LNCAP (cell line): Measurements from ENCODE around the gene ERP27.

ENCODE experiments used
- CTCF ChIP-seq: fragments of 450-650 bp; IDR thresholded peaks from 2 replicates; pipeline ENCODE4 v1.5.1; 2017; ENCODE audit warnings: mild to moderate bottlenecking

The ERP27 gene

GRCh38 chr12:14946861-14947260 lies 8.5 kb upstream of the ERP27 start:
- no peak for TF ChIP-seq CTCF

GRCh38 chr12:14946162-14946561 lies 7.8 kb upstream of the ERP27 start:
- no peak for TF ChIP-seq CTCF

GRCh38 chr12:14942196-14942931 lies 4.0 kb upstream of the ERP27 start:
- TF ChIP-seq CTCF = no peak

DNA sequence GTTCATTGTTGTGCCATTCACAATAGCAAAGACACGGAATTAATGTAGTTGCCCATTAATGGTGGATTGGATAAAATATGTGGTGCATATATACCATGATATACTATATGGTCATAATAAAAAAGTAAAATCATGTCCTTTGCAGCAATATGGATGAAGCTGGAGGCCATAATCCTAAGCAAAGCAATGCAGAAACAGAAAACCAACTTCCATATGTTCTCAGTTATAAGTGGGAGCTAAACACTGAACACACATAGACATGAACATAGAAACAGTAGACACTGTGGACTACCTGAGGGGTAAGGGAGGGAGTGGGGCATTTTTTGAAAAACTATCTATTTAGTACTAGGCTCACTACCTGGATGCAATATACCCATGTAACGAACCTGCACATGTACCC lies 3.0 kb upstream of the ERP27 start:
- TF ChIP-seq CTCF = no peak

- no peak for TF ChIP-seq CTCF
These were observed 648 bp downstream of the ERP27 start for GRCh38 chr12:14937689-14938088.

- no peak for TF ChIP-seq CTCF
These were observed 1.3 kb downstream of the ERP27 start for GRCh38 chr12:14937014-14937413.

DNA sequence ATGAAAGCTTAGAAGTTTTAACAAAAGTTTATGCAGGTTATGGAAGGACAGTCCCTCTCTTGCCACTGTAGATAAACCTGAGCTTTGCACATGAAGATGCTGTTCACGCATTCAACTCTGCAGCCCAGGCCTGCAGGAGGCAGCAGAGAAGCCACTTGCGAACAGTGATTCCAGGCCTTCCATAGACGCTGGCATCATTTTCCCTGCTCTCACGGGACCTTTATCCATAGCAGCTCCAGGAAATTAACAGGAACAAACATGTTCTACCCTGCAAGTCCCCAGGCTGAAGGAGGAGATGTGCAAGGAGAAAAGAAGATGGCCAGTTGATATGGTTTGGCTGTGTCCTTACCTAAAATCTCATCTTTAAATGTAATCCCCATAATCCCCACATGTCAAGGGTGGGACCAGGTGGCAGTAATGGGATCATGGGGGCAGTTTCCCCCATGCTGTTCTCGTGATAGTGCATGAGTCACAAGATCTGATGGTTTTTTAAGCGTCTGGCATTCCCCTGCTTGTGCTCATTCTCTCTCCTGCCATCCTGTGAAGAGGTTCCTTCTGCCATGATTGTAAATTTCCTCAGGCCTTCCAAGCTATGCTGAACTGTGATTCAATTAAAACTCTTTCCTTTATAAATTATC lies 2.0 kb downstream of the ERP27 start:
- TF ChIP-seq CTCF = no peak
